Keratinocyte (primary cell): Measurements from ENCODE around the gene FAM50A.
"Not testable (repeated sequence)": the region's sequence is repeated elsewhere in the genome, so short reads cannot be mapped to it uniquely, and the experiment has no call there.

Experiments used
- EZH2 ChIP-seq: IDR thresholded peaks from one replicate; pipeline ENCODE4 v1.6.1; 2012; ENCODE audit warnings: inconsistent platforms, mild to moderate bottlenecking, low read length, moderate library complexity
- TF ChIP-seq, protein P1 (sequence below), 3 experiments: IDR thresholded peaks in 1 of 3; conservative IDR thresholded peaks in 1 of 3; optimal IDR thresholded peaks in 1 of 3; 2 replicates in 2 of 3; 3 replicates in 1 of 3; pipeline versions ENCODE3 to v1.5.1; 2011; ENCODE audit warnings: low read length in 3 of 3, mild to moderate bottlenecking in 3 of 3, moderate library complexity in 2 of 3, control low read depth in 1 of 3, inconsistent platforms in 1 of 3; ENCODE audit not compliant: insufficient read depth in 2 of 3; ENCODE audit errors: extremely low read depth in 1 of 3

DNA sequence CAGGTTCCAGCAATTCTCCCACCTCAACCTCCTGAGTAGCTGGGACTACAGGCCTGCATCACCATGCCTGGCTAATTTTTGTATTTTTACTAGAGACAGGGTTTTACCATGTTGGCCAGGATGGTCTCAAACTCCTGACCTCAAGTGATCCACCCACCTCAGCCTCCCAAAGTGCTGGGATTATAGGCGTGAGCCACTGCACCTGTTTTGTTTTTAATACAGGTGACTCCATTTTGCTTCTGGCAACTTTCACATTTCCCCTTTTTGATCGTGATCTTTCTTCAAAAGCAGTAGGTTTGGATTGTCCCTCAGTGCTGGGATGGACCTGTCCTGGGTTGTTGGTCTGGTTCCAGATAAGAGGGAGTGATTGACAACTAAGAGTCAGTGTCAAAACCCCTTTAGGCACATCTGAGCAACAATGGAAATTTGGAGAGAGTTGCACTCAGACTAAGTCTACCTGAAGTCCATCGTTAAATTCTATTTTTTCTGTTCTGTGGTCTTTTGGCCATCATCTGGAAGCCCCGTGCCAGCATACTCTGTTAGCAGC is 52.7 kb downstream of the FAM50A start:
- TF ChIP-seq, protein P1, sequence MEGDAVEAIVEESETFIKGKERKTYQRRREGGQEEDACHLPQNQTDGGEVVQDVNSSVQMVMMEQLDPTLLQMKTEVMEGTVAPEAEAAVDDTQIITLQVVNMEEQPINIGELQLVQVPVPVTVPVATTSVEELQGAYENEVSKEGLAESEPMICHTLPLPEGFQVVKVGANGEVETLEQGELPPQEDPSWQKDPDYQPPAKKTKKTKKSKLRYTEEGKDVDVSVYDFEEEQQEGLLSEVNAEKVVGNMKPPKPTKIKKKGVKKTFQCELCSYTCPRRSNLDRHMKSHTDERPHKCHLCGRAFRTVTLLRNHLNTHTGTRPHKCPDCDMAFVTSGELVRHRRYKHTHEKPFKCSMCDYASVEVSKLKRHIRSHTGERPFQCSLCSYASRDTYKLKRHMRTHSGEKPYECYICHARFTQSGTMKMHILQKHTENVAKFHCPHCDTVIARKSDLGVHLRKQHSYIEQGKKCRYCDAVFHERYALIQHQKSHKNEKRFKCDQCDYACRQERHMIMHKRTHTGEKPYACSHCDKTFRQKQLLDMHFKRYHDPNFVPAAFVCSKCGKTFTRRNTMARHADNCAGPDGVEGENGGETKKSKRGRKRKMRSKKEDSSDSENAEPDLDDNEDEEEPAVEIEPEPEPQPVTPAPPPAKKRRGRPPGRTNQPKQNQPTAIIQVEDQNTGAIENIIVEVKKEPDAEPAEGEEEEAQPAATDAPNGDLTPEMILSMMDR (optimal IDR thresholded peaks at IDR 0.05 in 1 of 3, IDR thresholded peaks at IDR 0.05 in 1 of 3, conservative IDR thresholded peaks at IDR 0.05 in 1 of 3; ENCODE audit: extremely low read depth in 1 of 3, insufficient read depth in 2 of 3, low read length in 3 of 3): not testable (repeated sequence)
- TF ChIP-seq EZH2: not testable (repeated sequence)
